ENCODE data around the gene HIGD1A.

Gene HIGD1A

DNA sequence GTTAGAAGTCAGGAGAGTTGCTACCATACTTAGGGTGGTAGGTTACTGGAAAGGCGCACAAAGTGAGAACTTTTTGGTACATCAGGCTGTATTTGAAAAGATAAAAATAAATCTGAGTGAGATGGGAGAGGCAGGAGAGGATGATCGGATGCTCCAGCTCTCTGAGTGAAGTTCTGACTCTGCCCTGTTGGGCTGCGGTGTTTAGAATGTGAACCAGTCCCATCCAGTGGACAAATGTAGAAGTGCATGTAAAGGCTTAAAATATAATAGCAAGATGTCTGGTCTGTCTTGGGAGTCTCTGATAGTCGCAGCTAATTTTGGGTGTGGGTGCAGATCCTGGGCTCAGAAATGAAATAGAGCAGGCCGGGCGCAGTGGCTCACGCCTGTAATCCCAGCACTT lies 35.3 kb upstream of the HIGD1A start:
- no peak overlapping the region for H3K27ac Mint-ChIP-seq
- no peaks in the 10 kb centered on the region for H3K9me3 Mint-ChIP-seq
- H3K27me3 Mint-ChIP-seq (ENCODE audit: low read depth): peaks cover 10% of the 10 kb centered on the region
- no peak overlapping the region for H3K4me3 Mint-ChIP-seq
- H3K4me1 Mint-ChIP-seq (ENCODE audit: low read depth): no peaks in the 10 kb centered on the region
- no peak for DNase-seq (ENCODE audit: low spot score)
- H3K36me3 Mint-ChIP-seq (ENCODE audit: low read depth): no peaks in the 10 kb centered on the region

DNA sequence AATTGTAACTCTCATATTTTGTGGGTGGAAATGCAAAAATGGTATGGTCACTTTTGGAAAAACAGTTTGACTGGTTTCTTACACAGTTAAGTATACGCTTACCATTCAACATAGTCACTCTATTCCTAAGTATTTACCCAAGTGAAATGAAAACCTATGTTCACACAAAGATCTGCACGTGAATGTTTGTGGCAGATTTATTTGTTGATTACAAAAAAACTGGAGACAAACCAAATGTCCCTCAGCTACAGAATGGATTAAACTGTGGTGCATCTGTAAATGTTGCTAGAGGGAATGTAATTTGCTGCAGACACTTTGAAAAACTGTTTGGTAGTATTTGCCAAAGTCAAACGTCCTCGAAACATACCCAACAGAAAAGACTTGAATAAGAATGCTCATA lies 34.3 kb upstream of the HIGD1A start:
- Mint-ChIP-seq H3K27ac (no peak overlapping the region), H3K9me3 (no peaks in the 10 kb centered on the region), H3K27me3 (ENCODE audit: low read depth) (peaks cover 10% of the 10 kb centered on the region), H3K36me3 (ENCODE audit: low read depth) (no peaks in the 10 kb centered on the region), H3K4me1 (ENCODE audit: low read depth) (no peaks in the 10 kb centered on the region), H3K4me3 (no peak overlapping the region)
- no peak for DNase-seq (ENCODE audit: low spot score)

DNA sequence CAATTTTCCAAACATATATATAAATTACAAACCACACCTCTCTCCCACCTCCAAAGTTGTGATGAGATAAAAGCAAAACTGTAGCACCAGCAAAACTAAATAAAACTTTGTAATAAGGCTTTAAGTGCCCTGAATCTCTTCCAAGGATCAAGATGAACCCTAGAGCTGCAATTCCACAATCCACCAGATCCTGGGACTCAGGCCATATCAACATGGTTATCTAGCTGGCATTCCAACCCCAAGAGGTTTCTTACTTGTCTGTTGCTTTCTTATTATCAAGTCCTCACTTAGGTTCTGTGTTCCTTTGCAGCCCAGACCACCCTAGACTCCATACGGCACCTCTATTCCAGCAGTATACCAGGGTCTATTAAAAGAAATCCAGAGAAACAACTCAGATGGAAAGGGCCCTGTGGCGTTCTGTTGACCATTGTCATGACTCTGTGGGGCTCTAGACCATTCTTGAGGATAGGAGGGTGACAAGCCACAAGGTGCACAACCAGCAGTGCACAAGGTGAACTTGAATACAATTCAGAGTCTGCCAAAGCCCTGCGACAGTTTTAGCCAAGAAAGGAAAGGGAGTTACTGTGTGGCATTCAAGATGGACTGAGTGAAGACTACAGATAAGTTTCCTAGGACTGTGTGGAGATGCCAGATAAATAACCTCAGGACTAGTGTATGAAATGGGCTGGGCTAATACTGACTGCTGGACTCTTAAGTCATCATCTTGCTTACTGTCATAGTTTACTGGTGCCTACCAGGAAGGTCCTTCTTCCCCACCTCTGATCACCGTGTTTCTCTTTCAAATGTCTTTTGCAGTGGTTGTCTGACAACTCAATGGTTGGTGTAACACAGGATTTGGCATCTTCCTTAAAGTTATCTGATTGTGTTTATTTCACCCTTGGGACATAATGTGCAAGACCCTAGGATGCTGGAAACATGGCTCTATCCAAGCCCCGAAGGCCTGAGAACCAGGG lies 32.1 kb upstream of the HIGD1A start:
- DNase-seq (ENCODE audit: low spot score): no peak
- Mint-ChIP-seq H3K9me3 (no peaks in the 10 kb centered on the region), H3K4me1 (ENCODE audit: low read depth) (peaks cover 2% of the 10 kb centered on the region), H3K27me3 (ENCODE audit: low read depth) (peaks cover 10% of the 10 kb centered on the region), H3K36me3 (ENCODE audit: low read depth) (no peaks in the 10 kb centered on the region), H3K27ac (no peak overlapping the region), H3K4me3 (no peak overlapping the region)

DNA sequence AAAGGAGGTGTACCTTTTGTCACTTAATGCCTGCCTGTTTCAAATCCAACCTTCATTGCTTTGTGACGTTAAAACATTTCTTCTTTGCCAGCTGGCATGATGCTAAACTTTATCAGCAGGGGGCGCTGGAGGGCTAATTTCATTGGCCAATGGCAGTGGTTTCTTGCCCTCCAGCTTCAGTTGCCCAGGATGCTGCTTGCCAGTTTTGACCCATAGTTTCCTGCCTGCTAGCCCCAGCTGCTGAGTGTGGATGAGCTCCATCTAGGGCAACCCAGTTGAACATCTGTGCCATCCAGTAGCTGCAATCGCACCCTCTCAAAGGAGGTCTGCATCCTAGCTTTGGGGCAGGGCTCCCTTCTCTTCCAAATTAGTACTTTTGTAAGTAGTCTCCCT lies 27.0 kb upstream of the HIGD1A start:
- Mint-ChIP-seq H3K27ac (no peak overlapping the region), H3K36me3 (ENCODE audit: low read depth) (no peaks in the 10 kb centered on the region), H3K9me3 (no peaks in the 10 kb centered on the region), H3K4me1 (ENCODE audit: low read depth) (peaks cover 9% of the 10 kb centered on the region), H3K4me3 (no peak overlapping the region), H3K27me3 (ENCODE audit: low read depth) (peaks cover 21% of the 10 kb centered on the region)
- peak; percentile 70 for DNase-seq (ENCODE audit: low spot score)

DNA sequence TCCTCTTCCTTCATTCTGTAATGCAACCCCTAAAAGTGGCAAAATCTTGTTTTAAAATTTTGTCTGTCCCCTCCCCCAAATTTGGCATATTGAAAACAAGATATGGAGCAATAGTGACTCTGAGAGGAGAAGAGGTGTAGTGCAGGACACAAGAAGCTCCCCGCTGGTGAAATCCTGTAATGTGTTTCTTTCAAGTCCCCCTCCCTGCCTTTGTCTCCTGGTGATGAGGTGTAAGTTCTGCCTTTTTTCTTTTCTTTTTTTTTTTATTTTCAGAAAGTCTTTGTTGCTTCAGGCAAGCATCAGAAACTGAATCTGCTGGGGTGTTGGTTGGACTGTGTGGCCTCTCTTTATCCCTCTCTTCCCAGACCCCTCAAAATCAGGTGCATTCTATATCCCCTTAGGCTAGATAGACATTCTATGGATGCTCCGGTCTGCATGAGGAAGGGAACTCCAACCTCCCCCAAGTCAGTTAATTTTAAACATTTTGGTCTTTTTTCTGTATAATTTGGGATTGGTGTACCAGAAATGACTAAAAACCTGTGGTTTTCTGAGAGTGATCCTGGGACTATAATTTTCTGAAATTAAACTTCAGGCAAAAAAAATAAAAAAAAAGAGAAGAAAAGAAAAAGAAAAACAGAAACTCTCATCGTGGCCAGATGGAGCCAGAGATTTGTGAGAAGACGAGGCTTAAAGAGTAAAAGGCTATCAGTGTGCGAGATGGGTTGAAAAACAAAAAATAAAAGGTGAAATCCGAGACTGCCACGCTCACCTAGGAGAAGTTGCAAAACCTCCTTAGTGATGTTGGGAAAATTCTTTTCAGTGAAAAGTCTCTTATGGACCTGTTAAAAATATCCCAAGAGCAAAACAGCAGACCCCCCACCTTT lies 26.4 kb upstream of the HIGD1A start:
- H3K36me3 Mint-ChIP-seq (ENCODE audit: low read depth): no peaks in the 10 kb centered on the region
- no peak for DNase-seq (ENCODE audit: low spot score)
- H3K9me3 Mint-ChIP-seq: no peaks in the 10 kb centered on the region
- no peak overlapping the region for H3K27ac Mint-ChIP-seq
- no peak overlapping the region for H3K4me3 Mint-ChIP-seq
- H3K4me1 Mint-ChIP-seq (ENCODE audit: low read depth): peaks cover 9% of the 10 kb centered on the region
- peaks cover 25% of the 10 kb centered on the region for H3K27me3 Mint-ChIP-seq (ENCODE audit: low read depth)

DNA sequence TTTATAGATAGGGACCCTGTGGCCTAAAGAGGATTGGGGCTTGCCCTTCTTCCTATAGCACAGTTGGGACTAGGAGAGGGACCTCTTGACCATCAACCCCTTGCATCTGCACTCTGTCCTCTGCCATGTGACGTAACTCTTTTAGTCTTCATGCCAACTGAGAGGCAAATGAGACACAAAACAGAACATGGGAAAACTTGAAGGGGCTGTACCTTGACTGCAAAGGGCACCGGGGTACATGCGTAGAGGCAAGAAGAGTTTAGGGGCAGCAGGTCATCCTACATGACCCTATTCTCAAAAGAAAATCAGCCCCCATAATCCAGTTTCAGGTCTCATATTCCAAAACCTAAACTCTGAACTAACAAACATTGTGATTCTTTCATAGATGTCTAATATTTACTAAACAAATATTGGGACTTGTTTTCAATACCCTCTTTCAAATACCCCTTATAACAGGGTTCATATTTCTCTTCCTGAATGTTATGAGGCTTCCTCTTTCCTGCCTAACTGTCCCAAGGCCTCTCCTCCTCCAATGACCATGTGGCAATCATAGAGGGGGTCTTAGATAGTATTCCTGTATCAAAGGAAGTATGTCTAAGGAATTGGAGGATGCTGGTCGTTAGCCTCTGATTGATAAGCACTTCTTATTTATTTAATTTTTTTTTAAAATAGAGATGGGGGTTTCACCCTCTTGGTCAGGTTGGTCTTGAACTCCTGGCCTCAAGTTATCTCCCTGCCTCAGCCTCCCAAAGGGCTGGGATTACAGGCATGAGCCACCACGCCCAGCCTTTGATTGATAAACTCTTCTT lies 25.5 kb upstream of the HIGD1A start:
- DNase-seq (ENCODE audit: low spot score): no peak
- peaks cover 9% of the 10 kb centered on the region for H3K4me1 Mint-ChIP-seq (ENCODE audit: low read depth)
- peaks cover 25% of the 10 kb centered on the region for H3K27me3 Mint-ChIP-seq (ENCODE audit: low read depth)
- no peaks in the 10 kb centered on the region for H3K9me3 Mint-ChIP-seq
- no peaks in the 10 kb centered on the region for H3K36me3 Mint-ChIP-seq (ENCODE audit: low read depth)
- H3K4me3 Mint-ChIP-seq: no peak overlapping the region
- H3K27ac Mint-ChIP-seq: no peak overlapping the region

DNA sequence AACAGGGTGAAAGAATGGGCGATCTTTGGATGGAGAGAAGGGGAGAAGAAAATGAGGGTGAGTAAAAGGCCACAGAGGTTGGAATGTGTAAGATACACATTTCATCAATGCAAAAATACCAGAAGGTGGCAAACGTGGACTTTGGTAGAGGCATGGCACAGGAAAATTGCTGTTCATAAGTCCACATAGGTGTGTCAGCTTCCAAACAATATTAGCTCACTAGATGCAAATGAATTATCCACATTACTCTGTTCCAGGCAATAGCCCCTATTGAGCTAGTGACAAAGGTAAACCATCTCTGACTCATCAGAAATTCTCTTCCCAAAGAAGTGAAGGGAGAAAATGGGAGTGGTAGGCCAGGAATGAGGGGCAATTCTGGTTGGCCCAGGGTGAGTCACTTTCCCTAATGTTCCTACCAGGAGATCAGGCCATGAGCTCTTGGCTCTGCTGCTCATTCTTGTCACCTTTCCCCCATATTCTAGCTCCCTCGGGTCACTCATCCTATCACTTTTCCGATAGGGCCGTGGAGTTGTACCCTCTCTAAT lies 24.9 kb upstream of the HIGD1A start:
- Mint-ChIP-seq H3K4me1 (ENCODE audit: low read depth) (peaks cover 9% of the 10 kb centered on the region), H3K4me3 (no peak overlapping the region), H3K27me3 (ENCODE audit: low read depth) (peaks cover 25% of the 10 kb centered on the region), H3K36me3 (ENCODE audit: low read depth) (no peaks in the 10 kb centered on the region), H3K9me3 (no peaks in the 10 kb centered on the region), H3K27ac (no peak overlapping the region)
- no peak for DNase-seq (ENCODE audit: low spot score)

DNA sequence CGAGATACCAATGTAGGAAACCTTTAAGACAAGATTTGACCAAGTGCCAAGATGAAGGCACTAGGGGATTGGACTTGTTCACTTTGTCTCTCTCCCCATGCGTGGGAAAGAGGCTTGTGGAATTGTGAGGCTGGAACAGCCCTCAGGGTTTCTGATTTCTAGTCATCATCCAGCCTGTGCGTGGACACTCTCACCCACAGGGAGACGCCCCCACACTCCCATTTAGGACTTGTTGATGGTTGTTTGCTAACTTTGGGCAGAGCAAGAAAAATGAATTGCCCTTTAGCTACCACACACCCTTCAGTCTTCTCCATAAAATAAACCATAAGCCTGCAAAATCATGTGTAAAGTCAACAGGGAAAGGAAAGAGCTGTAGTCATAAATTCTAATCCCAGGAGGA lies 23.4 kb upstream of the HIGD1A start:
- no peak overlapping the region for H3K27ac Mint-ChIP-seq
- H3K36me3 Mint-ChIP-seq (ENCODE audit: low read depth): no peaks in the 10 kb centered on the region
- H3K4me3 Mint-ChIP-seq: no peak overlapping the region
- H3K27me3 Mint-ChIP-seq (ENCODE audit: low read depth): peaks cover 25% of the 10 kb centered on the region
- no peak for DNase-seq (ENCODE audit: low spot score)
- no peaks in the 10 kb centered on the region for H3K9me3 Mint-ChIP-seq
- peaks cover 12% of the 10 kb centered on the region for H3K4me1 Mint-ChIP-seq (ENCODE audit: low read depth)

DNA sequence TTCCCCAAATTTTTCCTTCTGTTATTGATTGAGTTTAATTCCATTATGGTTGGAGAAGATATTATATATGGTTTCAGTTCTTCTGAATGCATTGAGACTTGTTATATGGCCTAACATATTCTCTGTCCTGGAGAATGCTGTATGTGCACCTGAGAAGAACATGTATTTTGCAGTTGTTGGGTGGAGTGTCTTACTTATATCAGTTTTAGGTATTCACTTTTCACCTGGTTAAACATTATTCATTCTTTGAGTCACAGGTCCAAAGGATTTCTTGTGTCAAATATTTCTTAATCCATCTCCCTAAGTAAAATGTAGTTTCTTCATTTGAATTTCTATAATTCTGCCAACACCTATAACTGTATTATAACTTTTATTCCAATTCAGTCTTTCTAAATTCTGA lies 22.7 kb upstream of the HIGD1A start:
- no peak overlapping the region for H3K27ac Mint-ChIP-seq
- H3K4me1 Mint-ChIP-seq (ENCODE audit: low read depth): peaks cover 12% of the 10 kb centered on the region
- no peaks in the 10 kb centered on the region for H3K9me3 Mint-ChIP-seq
- H3K36me3 Mint-ChIP-seq (ENCODE audit: low read depth): no peaks in the 10 kb centered on the region
- no peak overlapping the region for H3K4me3 Mint-ChIP-seq
- DNase-seq (ENCODE audit: low spot score): no peak
- peaks cover 25% of the 10 kb centered on the region for H3K27me3 Mint-ChIP-seq (ENCODE audit: low read depth)

DNA sequence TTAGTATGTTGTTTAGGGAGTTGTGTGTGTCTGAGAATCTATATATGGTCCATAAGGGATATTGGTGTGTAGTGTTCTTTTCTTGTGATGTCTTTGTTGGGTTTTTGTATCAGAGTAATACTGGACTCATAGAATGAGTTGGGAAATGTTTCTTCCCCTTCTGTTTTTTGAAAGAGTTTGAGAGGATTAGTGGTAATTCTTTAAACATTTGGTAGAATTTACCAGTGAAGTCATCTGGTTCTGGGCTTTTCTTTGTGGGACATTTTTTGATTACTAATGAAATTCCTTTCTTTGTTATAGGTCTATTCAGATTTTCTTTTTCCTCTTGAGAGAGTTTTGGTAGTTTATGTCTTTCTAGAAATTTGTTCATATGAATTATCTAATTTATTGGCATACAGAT lies 21.9 kb upstream of the HIGD1A start:
- Mint-ChIP-seq H3K9me3 (no peaks in the 10 kb centered on the region), H3K36me3 (ENCODE audit: low read depth) (no peaks in the 10 kb centered on the region), H3K4me3 (no peak overlapping the region), H3K4me1 (ENCODE audit: low read depth) (peaks cover 7% of the 10 kb centered on the region), H3K27ac (no peak overlapping the region), H3K27me3 (ENCODE audit: low read depth) (peaks cover 25% of the 10 kb centered on the region)
- DNase-seq (ENCODE audit: low spot score): no peak

DNA sequence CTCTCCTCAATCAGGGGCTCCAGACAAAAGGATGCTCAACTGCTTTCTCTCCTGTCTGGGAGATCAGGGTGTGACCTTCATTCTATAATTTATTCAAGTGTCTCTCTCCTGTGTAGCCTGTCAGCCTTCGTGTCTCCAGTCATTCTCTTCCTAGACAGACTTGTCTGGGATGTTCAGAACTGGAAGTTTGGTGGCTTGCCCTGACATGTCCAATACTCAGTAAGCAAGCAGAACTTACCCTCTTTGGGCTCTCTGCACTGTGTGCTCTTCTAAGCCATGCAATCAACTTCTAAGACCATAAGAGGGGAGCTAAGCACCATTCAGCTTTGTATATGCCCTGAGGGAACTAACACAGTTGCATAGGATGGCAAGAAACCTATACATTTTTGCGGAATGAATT lies 19.1 kb upstream of the HIGD1A start:
- Mint-ChIP-seq H3K27me3 (ENCODE audit: low read depth) (peaks cover 23% of the 10 kb centered on the region), H3K4me1 (ENCODE audit: low read depth) (peaks cover 3% of the 10 kb centered on the region), H3K4me3 (no peak overlapping the region), H3K9me3 (no peaks in the 10 kb centered on the region), H3K27ac (no peak overlapping the region), H3K36me3 (ENCODE audit: low read depth) (no peaks in the 10 kb centered on the region)
- no peak for DNase-seq (ENCODE audit: low spot score)

DNA sequence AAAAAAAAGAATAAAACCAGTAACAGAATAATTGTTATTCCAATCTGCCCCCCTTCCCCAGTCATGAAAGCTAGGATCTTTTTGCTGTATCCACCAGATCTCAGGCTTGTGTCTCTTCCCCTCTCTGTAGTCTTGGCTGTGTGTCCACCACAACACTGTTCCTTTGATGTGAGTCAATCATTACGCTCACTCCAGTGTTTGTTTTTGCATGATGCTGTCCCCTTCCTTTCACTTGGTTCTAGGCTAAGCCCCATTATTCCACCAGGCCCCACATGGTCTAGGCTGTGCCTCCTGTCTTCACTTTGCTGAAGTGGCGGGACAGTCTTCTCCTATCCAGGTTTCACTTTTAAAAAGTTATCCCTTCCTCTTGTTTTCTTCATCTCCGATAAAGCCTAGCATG lies 18.5 kb upstream of the HIGD1A start:
- no peak overlapping the region for H3K27ac Mint-ChIP-seq
- H3K4me3 Mint-ChIP-seq: no peak overlapping the region
- H3K4me1 Mint-ChIP-seq (ENCODE audit: low read depth): peaks cover 3% of the 10 kb centered on the region
- H3K27me3 Mint-ChIP-seq (ENCODE audit: low read depth): peaks cover 22% of the 10 kb centered on the region
- no peaks in the 10 kb centered on the region for H3K9me3 Mint-ChIP-seq
- DNase-seq (ENCODE audit: low spot score): no peak
- no peaks in the 10 kb centered on the region for H3K36me3 Mint-ChIP-seq (ENCODE audit: low read depth)

DNA sequence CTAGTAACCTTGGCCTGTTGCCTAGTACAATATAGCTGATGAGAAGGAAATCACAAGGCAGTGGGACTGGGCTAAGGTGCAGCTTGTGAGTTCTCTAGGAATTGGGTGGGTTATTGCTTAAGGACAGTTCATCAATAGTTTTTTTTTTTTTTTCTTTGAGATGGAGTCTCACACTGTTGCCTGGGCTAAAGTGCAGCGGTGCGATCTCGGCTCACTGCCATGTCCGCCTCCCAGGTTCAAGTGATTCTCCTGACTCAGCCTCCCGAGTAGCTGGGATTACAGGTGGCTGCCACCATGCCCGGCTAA lies 16.4 kb upstream of the HIGD1A start:
- Mint-ChIP-seq H3K36me3 (ENCODE audit: low read depth) (no peaks in the 10 kb centered on the region), H3K27ac (no peak overlapping the region), H3K4me1 (ENCODE audit: low read depth) (peaks cover 3% of the 10 kb centered on the region), H3K9me3 (no peaks in the 10 kb centered on the region), H3K4me3 (no peak overlapping the region), H3K27me3 (ENCODE audit: low read depth) (peaks cover 4% of the 10 kb centered on the region)
- no peak for DNase-seq (ENCODE audit: low spot score)
